PFSK-1 (cell line): ENCODE results near the gene RBP5.

Experiments
- FOXP2 ChIP-seq: optimal IDR thresholded peaks from 2 replicates; pipeline ENCODE3; 2011; ENCODE audit warnings: borderline replicate concordance, control low read depth, inconsistent platforms; ENCODE audit not compliant: insufficient read depth; ENCODE audit errors: extremely low read length, extremely low read depth
- POLR2AphosphoS5 ChIP-seq: IDR thresholded peaks from 2 replicates; pipeline ENCODE4 v1.6.1; 2012; ENCODE audit warnings: low read depth, mild to moderate bottlenecking, control low read depth, low read length, moderate library complexity
- REST ChIP-seq, 2 experiments: IDR thresholded peaks; 2 replicates each; pipeline versions ENCODE4 v1.6.1 to v1.8.0; 2011 to 2012; ENCODE audit warnings: low read depth in 2 of 2, low read length in 2 of 2, control low read depth in 1 of 2, inconsistent platforms in 1 of 2, mild to moderate bottlenecking in 1 of 2, moderate library complexity in 1 of 2; ENCODE audit not compliant: insufficient read depth in 1 of 2
- SIN3A ChIP-seq: IDR thresholded peaks from 2 replicates; pipeline ENCODE4 v1.6.1; 2012; ENCODE audit warnings: mild to moderate bottlenecking, low read length, moderate library complexity, borderline replicate concordance; ENCODE audit not compliant: insufficient read depth
- TAF1 ChIP-seq: IDR thresholded peaks from 2 replicates; pipeline ENCODE4 v1.6.1; 2012; ENCODE audit warnings: low read length, control low read depth, borderline replicate concordance; ENCODE audit not compliant: insufficient read depth

The RBP5 gene

GRCh38 chr12:7114851-7115250 is 13.8 kb downstream of the RBP5 start:
- TF ChIP-seq SIN3A = no peak

GRCh38 chr12:7114008-7114407 is 14.7 kb downstream of the RBP5 start:
- TF ChIP-seq SIN3A (no peak), POLR2AphosphoS5 (no peak), FOXP2 (no peak), TAF1 (no peak), REST (IDR thresholded peaks at IDR 0.05; ENCODE audit: insufficient read depth in 1 of 2, low read depth in 2 of 2, low read length in 2 of 2) (no peak)

- no peak for TF ChIP-seq SIN3A
Measured at GRCh38 chr12:7113389-7113871, 15.3 kb downstream of the RBP5 start.

- TF ChIP-seq FOXP2 = no peak
- TF ChIP-seq SIN3A = no peak
- no peak for TF ChIP-seq REST (IDR thresholded peaks at IDR 0.05; ENCODE audit: insufficient read depth in 1 of 2, low read depth in 2 of 2, low read length in 2 of 2)
- no peak for TF ChIP-seq POLR2AphosphoS5
- TF ChIP-seq TAF1 = no peak
Measured at GRCh38 chr12:7112041-7112440, 16.6 kb downstream of the RBP5 start.

- no peak for TF ChIP-seq REST (IDR thresholded peaks at IDR 0.05; ENCODE audit: insufficient read depth in 1 of 2, low read depth in 2 of 2, low read length in 2 of 2)
Measured at GRCh38 chr12:7110661-7111060, 18.0 kb downstream of the RBP5 start.

- TF ChIP-seq POLR2AphosphoS5 = no peak
- no peak for TF ChIP-seq REST (IDR thresholded peaks at IDR 0.05; ENCODE audit: insufficient read depth in 1 of 2, low read depth in 2 of 2, low read length in 2 of 2)
- no peak for TF ChIP-seq FOXP2
- no peak for TF ChIP-seq TAF1
Measured at GRCh38 chr12:7109572-7109920, 19.1 kb downstream of the RBP5 start.
